ENCODE results near the gene ZBP1. TPM values are rescaled to one million over a fixed set of nuclear protein-coding genes. Genes with fewer than 3 reads are reported as not detected.

ZBP1 gene
- total RNA-seq, 6 experiments from 2014 or later, result 0.14 to 0.75 (median 0.36) TPM; not detected in 2

DNA sequence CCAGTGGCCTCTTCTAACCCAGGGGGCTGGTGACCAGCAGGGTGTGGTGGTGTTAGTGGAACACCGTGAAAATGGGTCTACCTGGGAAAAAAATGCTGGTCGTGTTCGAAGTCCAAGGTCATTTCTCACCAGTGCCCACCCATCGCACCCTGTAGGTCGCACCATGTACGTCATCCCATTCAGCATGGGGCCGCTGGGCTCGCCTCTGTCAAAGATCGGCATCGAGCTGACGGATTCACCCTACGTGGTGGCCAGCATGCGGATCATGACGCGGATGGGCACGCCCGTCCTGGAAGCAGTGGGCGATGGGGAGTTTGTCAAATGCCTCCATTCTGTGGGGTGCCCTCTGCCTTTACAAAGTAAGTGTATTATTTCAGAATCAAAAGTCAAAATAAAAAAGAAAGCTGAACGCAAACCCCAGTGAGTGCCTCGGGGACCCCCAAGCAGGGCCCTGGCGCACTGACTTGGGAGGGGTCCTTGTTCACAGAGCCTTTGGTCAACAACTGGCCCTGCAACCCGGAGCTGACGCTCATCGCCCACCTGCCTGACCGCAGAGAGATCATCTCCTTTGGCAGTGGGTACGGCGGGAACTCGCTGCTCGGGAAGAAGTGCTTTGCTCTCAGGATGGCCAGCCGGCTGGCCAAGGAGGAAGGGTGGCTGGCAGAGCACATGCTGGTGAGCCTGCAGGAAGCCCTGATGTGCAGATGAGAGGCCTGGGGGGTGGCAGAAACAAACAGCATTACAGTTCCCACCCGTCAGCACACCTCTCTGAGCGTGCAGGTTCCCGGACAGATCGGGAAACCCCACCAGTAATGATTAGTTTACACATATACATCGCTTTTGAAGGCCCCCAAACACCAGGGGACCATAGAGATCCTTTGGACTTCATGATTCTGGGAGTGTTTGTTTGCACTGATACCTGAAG, 57.4 kb downstream of the ZBP1 start:
- ATAC-seq (peak in 3 of 4 donors; percentile 3 to 7 (median 6)), DNase-seq (peak; percentile 62 to 87 (median 75))
- TF ChIP-seq, protein P1, sequence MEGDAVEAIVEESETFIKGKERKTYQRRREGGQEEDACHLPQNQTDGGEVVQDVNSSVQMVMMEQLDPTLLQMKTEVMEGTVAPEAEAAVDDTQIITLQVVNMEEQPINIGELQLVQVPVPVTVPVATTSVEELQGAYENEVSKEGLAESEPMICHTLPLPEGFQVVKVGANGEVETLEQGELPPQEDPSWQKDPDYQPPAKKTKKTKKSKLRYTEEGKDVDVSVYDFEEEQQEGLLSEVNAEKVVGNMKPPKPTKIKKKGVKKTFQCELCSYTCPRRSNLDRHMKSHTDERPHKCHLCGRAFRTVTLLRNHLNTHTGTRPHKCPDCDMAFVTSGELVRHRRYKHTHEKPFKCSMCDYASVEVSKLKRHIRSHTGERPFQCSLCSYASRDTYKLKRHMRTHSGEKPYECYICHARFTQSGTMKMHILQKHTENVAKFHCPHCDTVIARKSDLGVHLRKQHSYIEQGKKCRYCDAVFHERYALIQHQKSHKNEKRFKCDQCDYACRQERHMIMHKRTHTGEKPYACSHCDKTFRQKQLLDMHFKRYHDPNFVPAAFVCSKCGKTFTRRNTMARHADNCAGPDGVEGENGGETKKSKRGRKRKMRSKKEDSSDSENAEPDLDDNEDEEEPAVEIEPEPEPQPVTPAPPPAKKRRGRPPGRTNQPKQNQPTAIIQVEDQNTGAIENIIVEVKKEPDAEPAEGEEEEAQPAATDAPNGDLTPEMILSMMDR (IDR thresholded peaks at IDR 0.05), result no peak
- TF ChIP-seq POLR2A (IDR thresholded peaks at IDR 0.05), result peak; percentile 5
- peak overlapping the region; percentile 73 to 98 (median 96) for H3K27ac ChIP-seq
- peak overlapping the region in 2 of 3 donors; percentile 62 to 66 for H3K4me3 ChIP-seq
- WGBS (ENCODE audit: insufficient coverage, low coverage, low lambda C conversion rate, missing lambda C conversion rate), result 40% methylated on average over 20 of the region's 35 CpGs
- no peaks in the 10 kb centered on the region for H3K27me3 ChIP-seq
- H3K9me3 ChIP-seq, result no peaks in the 10 kb centered on the region
- intact Hi-C loops (cut with DNase I), result no loop called here
- H3K36me3 ChIP-seq, result peaks cover 0 to 49% (median 25%) of the 10 kb centered on the region in 4 donors
- H3K4me1 ChIP-seq, result peaks cover 0 to 39% (median 18%) of the 10 kb centered on the region in 4 donors

DNA sequence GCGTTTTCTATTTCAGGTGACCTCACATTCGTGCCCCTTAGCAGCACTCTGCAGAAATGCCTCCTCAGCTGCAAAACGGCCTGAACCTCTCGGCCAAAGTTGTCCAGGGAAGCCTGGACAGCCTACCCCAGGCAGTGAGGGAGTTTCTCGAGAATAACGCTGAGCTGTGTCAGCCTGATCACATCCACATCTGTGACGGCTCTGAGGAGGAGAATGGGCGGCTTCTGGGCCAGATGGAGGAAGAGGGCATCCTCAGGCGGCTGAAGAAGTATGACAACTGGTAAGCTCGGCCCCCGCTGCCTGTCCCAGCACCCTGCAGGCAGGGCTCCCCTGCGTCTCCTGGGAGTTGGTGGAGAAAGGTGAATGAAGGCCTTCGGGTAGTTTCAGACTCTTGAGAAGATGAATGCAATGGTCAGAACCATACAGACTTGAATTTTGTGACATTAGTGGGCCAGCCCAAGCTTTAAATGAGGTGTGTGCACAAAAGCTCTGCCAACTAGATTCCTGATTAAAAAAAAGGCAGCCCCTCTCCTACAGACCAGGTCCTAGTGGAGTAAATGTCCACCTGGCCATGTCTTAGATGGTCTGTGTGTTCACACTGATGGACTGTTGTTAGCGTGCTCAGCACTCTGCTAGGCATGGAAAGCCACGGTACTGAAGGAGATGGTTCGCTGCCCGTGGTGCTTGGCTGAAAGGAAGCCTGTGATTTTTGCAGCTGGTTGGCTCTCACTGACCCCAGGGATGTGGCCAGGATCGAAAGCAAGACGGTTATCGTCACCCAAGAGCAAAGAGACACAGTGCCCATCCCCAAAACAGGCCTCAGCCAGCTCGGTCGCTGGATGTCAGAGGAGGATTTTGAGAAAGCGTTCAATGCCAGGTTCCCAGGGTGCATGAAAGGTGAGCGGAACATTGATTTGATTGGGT, 58.6 kb downstream of the ZBP1 start:
- DNase-seq, result peak in 1 of 3 donors; percentile 67
- peak in 3 of 4 donors; percentile 0 to 5 (median 0) for ATAC-seq
- WGBS (ENCODE audit: insufficient coverage, low coverage, low lambda C conversion rate, missing lambda C conversion rate), result 41% methylated on average over 17 of the region's 24 CpGs
- intact Hi-C loops (cut with DNase I), result no loop called here
- H3K9me3 ChIP-seq, result no peaks in the 10 kb centered on the region
- peak overlapping the region; percentile 73 to 98 (median 96) for H3K27ac ChIP-seq
- no peaks in the 10 kb centered on the region for H3K27me3 ChIP-seq
- H3K4me1 ChIP-seq, result peaks cover 0 to 44% (median 20%) of the 10 kb centered on the region in 4 donors
- peaks cover 0 to 49% (median 25%) of the 10 kb centered on the region in 4 donors for H3K36me3 ChIP-seq
- TF ChIP-seq POLR2A (IDR thresholded peaks at IDR 0.05), result no peak
- TF ChIP-seq, protein P1 (IDR thresholded peaks at IDR 0.05), result no peak
- peak overlapping the region; percentile 31 to 66 (median 62) for H3K4me3 ChIP-seq

DNA sequence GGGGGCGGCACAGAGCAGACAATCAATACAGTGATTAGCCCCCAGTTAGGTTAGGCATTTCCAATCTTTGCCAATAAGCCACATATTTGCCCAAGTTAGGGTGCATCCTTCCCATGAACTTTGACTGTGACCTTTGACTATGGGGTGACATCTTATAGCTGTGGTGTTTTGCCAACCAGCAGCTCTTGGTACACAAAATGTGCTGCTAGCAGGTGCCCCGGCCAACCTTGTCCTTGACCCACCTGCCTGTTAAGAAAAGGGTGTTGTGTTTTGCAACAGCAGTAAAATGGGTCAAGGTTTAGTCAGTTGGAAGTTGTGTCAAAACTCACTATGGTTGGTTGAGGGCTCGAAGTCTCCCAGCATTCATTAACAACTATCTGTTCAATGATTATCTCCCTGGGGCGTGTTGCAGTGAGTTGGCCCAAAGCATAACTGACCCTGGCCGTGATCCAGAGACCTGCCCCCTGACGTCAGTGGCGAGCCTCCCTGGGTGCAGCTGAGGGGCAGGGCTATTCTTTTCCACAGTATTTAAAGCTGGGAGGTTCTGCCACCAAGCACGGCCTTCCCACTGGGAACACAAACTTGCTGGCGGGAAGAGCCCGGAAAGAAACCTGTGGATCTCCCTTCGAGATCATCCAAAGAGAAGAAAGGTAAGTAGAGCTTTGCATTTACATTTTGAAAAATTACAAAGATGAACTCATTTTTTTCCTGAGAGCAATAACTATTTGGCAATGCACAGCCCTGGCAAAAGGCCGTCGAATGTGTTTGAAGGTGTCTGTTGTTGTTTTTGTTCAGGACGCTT, 59.5 kb downstream of the ZBP1 start, which contains the start of gene PCK1:
TSS of gene PCK1 (plus strand) at position 557 of the 802 bp plus-strand sequence. CDS start 302 bp downstream, outside the sequence.
- H3K4me1 ChIP-seq, result peaks cover 0 to 52% (median 24%) of the 10 kb centered on the region in 4 donors
- H3K4me3 ChIP-seq, result peak within 1 kb of the TSS; percentile 31 to 66 (median 62)
- no peaks in the 10 kb centered on the region for H3K9me3 ChIP-seq
- H3K36me3 ChIP-seq, result peaks cover 0 to 48% (median 25%) of the 10 kb centered on the region in 4 donors
- ATAC-seq (peak; percentile 11 to 72 (median 36)), DNase-seq (peak; percentile 89 to 97 (median 95))
- peak; percentile 97 for TF ChIP-seq POLR2A (IDR thresholded peaks at IDR 0.05)
- TF ChIP-seq, protein P1 (IDR thresholded peaks at IDR 0.05), result no peak
- intact Hi-C loops (cut with DNase I), result no loop called here
- H3K27ac ChIP-seq, result peak within 1 kb of the TSS; percentile 73 to 98 (median 96)
- 8% methylated on average over 12 of the region's 14 CpGs for WGBS (ENCODE audit: insufficient coverage, low coverage, low lambda C conversion rate, missing lambda C conversion rate)
- H3K27me3 ChIP-seq, result no peaks in the 10 kb centered on the region

Measured in right lobe of liver (tissue), 6 donors.